HL-60 (cell line): ENCODE measurements around the gene KLHL30.

Experiments
- CTCF ChIP-seq: IDR thresholded peaks from one replicate; pipeline ENCODE4 v1.5.1; 2011; ENCODE audit warnings: low read length, control low read depth, inconsistent platforms; ENCODE audit not compliant: insufficient read depth
- GABPA ChIP-seq: IDR thresholded peaks from 2 replicates; pipeline ENCODE4 v1.6.1; 2012; ENCODE audit warnings: low read depth
- POLR2AphosphoS5 ChIP-seq: IDR thresholded peaks from 2 replicates; pipeline ENCODE4 v1.6.1; 2012; ENCODE audit warnings: low read depth
- SPI1 ChIP-seq: IDR thresholded peaks from 2 replicates; pipeline ENCODE4 v1.6.1; 2012; ENCODE audit warnings: low read depth, mild to moderate bottlenecking, borderline replicate concordance
- TF ChIP-seq, protein P1 (sequence below): IDR thresholded peaks from 2 replicates; pipeline ENCODE4 v1.6.1; 2012; ENCODE audit warnings: low read depth; ENCODE audit not compliant: insufficient replicate concordance

GRCh38 chr2:238136820-238137537 lies 1.5 kb upstream of the KLHL30 start:
- TF ChIP-seq CTCF, result no peak
- TF ChIP-seq POLR2AphosphoS5, result no peak
- TF ChIP-seq GABPA, result no peak
- TF ChIP-seq, protein P1, sequence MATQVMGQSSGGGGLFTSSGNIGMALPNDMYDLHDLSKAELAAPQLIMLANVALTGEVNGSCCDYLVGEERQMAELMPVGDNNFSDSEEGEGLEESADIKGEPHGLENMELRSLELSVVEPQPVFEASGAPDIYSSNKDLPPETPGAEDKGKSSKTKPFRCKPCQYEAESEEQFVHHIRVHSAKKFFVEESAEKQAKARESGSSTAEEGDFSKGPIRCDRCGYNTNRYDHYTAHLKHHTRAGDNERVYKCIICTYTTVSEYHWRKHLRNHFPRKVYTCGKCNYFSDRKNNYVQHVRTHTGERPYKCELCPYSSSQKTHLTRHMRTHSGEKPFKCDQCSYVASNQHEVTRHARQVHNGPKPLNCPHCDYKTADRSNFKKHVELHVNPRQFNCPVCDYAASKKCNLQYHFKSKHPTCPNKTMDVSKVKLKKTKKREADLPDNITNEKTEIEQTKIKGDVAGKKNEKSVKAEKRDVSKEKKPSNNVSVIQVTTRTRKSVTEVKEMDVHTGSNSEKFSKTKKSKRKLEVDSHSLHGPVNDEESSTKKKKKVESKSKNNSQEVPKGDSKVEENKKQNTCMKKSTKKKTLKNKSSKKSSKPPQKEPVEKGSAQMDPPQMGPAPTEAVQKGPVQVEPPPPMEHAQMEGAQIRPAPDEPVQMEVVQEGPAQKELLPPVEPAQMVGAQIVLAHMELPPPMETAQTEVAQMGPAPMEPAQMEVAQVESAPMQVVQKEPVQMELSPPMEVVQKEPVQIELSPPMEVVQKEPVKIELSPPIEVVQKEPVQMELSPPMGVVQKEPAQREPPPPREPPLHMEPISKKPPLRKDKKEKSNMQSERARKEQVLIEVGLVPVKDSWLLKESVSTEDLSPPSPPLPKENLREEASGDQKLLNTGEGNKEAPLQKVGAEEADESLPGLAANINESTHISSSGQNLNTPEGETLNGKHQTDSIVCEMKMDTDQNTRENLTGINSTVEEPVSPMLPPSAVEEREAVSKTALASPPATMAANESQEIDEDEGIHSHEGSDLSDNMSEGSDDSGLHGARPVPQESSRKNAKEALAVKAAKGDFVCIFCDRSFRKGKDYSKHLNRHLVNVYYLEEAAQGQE, result no peak
- TF ChIP-seq SPI1, result no peak
